Measurements from ENCODE around the gene ICAM1.

ICAM1 gene

DNA sequence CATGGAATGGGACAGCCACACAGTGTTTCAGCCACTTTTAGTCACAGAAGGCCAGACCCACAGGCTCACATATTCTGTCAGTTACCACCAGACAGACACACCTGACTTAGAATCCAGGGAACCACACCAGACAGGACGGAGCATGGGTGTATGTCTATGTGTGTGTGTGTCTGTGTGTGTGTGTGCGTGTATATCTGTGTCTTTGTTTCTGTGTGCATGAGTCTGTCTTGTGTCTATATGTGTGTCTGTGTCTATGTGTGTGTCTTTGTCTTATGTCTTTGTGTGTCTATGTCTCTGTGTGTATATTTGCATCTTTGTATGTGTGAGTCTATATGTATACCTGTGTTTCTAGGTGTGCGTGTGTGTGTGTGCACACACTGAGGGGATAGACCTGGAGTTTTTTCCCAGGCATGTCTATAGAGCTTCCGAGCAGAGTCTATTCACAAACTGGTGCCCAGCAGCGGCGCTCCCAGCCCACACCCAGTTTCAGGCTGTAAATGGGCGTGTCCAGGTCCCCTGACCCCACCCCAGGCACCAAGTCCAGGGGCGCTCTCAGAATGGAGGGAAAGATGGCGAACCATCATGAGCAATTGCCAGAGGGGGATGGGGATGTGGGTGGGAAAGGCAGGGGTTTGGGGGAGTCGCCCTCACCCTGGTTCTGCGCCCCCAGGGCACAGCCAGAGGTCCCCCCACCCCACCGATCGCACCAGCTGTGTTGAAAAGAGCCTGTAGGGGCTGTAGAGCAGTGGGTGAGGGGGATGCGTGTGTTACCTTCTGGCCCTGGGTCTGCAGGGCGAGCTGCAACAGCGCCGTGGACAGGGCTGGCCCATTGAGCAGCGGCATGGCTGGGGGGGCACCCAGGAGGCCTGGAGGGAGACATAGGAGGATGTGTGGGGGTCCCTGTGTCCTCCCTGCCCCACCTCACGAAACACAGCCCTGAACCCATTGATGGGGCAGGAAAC, 51.2 kb downstream of the ICAM1 start:
- DNase-seq (ENCODE audit: low read depth) = no peak

DNA sequence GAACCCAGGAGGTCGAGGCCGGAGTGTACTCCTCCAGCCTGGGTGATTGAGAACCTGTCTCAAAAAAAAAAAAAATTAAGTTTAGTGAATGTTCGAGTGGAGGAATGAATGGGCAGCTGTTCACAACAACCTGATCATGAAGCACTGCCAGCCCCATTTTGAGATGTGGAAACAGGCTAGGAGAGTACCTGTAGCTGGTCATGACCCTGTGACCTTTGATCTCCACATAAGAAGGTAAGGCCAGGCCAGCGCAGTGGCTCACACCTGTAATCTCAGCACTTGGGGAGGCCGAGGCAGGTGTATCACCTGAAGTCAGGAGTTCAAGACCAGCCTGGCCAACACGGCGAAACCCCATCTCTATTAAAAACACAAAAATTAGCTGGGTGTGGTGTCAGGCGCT, 54.8 kb downstream of the ICAM1 start:
- DNase-seq (ENCODE audit: low read depth) = no peak

DNA sequence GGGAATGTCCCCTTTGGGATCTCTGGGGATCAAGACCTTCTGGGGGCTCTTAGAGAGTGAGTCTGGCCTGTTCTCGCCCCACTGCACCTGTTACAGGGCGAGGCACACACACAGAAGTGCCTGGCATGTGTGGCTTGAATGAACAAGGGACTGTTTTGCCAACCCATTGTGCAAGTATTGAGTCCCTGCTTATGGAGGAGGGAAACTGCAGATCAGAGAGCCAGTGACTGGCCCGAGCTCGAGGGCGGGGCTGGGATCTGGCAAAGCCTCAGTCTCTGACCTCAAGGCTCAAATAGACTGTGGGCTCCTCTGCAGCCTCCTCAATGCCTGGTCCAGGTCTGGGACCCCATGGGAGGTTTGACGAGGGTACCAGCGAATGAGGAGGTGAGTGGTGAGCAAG, 56.9 kb downstream of the ICAM1 start:
- no peak for DNase-seq (ENCODE audit: low read depth)

DNA sequence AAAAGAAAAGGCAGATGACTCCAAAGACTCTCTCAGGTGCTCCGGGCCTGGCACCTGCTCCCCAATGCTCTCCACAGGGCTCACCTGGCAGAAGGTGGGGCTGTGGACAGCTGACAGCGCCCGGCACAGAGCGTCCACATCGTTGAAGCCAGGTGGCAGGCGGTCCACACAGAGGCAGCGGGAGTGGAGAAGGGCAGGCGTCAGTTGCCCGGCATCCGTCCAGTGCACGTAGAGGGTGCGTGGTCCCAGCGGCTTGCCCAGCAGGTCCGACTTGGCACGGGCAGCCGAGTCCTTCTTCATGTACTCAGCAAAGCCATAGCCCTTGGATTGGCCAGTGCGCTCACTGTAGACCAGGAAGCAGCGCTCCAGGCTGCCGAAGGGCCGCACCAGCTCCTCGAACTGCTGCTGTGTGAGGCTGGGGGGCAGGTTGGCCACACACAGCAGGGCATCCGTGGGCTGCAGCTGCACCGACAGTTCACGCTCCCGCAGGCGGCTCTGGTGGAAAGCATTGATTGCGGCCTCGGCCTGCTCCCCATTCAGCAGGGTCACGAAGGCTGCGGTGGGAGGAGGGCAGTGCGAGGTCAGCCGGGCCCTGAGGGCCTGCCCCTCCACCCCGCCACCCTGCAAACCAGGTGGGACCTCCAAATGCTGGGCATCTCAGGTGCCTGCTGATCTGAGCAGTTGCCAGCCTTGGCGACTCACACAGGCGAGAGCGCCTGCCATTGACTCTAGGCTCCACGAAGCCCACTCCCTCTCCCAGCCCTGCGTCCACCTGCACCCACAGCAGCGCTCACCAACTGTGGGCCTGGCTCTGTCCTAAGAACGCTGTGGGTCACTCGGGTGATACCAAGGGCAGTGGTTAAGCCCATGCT, 57.9 kb downstream of the ICAM1 start:
- DNase-seq (ENCODE audit: low read depth) = no peak

DNA sequence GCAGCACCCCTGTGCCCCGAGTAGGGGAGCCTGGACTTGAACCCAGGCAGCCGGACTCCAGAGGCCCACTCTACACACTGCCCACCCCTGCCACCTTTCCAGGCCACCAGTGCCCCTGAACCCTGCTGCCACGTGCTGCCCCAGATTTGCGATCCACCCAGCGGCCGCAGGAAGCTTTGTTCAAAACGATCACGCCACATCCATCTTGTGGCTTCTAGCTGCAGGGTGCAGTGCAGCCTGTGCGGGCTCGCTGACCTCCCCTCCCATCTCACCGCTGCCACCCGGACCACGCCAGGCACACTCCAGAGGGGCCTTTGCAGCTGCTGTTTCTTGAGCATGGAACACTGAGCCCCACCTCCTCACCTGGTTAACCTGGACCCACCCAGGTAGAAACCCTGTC, 58.6 kb downstream of the ICAM1 start:
- DNase-seq (ENCODE audit: low read depth) = no peak

DNA sequence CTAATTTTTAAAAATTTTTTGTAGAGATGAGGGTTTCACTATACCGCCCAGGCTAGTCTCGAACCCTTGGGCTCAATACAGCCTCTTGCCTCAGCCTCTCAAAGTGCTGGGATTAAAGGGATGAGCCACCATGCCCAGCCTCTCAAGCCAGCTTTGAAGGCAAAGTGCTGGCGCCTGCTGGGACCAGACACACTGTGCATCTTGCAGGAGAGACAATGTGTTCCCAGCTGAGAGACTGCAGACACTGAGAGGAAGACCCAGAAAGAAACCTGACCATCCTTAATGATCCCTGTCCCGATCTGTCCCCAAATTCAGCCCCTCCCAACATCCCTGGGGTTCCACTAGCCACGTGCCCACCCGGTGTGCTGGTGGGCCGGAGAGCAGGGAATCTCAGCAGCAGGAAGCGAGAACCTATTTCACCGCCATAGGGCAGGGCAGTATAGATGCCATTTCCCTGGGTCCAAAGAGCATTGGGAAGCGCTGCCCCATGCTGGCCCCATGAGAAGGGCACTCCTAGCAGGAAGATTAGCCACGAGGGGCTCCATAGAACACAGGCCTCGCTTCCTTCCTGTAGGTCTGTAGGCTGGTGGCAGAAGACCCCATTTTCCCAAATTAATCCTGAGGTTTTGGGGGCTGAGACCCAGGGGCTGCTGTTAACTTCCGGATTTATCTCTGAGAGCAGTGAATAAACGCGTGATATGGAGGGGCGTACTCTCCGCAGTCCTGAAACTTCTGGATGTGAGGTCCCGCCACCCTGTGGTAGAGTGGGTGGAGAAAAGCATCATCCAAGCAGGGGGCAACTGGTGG, 61.4 kb downstream of the ICAM1 start:
- no peak for DNase-seq (ENCODE audit: low read depth)

DNA sequence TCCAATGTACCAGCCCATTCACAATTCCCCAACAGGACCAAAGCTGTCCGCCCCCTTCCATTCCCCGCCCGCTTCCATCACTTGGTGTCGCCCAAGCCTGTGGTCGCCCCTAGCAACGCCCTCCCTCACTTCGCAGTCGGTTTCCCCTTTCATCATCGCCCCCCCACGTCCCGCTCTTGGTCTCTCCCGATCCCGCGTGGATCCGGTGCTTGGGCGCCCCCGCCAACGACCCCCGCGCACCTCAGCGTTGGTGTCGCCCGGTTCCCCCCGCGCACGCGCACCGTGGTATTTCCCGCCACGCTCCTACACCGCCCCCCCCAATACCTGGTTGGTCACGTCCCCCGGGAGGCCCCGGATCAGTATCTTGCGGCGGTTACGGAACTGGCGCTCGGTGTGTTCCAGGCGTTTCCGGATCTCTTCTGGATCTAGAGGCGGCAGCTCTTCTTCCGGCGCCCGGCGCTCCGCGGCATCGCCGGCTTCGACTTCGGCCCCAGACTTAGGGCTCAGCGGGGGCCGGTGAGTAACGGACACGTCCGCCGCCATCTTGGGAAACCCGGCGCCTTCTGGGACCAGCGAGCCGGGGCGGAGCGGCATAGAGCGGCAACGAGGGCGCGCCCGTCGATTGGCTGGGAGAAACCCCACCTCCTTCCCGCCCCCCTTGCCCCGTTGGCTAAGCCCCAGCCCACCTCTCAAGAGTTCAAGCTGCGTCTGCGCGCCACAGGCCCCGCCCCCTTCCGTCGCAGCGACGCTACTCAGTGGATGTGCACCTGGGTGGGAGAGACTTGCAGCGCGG, 62.2 kb downstream of the ICAM1 start, which contains the start of gene RAVER1:
RAVER1 (minus strand) TSS at position 565 of the 793 bp plus-strand sequence; CDS start at position 543, 22 bp downstream.
- peak; percentile 98 for DNase-seq (ENCODE audit: low read depth)

DNA sequence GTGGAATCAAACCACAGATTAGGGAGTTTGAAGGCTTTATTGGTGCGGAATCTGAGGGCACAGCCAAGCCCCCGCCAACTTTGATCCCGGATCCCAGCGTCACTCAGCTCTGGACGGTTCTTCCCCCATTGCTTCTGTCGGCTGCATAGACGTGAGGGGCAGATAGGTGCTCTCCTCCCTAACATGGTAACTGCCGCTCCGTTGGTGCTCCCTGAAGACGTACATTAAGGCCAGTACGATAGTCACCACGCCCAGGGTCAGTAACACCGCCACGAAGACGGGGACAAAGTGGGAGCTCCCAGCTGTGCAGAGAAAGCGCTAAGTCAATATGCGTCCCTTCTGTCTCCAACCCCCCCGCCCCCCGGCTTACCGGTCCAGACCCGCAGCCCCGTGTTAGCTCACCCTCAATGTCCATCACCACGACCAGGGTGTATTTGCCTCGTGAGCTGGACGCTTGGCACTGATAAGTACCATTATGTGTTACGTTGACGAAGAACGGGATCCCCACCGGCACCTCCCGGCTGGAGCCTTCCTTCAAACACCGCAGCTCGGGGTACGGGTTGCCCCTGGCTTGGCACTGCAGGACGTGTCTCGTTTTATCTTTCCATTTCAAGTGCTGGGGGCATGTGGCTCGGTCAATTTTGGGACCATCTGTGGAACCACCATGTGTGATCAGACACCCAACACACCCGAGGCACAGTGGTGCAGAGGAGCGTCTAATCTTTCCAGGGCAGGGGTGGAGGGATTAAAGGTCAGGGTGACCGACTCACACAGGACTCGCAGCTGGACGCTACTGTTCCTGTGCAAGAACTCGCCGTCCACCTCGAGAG, 63.1 kb downstream of the ICAM1 start:
- DNase-seq (ENCODE audit: low read depth) = no peak

DNA sequence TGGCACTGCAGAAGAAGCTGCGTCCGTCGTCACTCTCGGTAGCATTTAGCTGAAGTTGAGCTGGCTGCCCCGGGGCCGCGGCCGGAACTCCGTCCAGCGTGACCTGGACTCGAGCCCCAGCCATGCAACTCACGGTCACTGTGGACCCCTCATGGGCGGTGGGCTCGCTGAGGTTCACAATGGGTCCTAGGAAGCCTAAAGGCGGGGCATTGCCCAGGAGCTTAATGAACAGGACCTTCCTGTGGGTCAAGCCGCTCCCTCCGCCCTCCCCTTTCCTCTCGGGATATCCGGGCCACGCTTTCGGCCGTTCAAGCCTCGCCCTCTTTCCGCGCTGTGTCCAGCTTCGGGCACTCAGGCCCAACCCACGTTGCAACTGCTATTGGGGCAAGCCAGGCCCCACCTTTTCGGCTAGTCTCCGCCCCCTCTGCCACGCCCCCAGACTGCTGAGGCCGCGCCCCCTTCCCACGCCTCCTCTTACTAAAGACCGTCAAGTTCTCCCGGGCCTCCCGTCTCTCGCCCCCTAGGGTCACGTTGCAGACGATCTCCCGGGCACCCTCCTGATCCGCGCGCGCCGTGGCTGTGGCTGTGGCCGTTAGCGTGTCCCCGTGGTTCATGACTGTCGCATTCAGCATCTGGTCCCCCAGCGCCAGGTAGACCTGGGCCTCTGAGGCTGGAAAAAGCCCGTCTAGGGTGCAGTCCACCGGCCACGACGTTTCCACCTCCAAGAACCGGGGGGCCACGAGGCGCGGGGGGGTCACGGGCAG, 63.9 kb downstream of the ICAM1 start:
- DNase-seq (ENCODE audit: low read depth) = no peak

DNA sequence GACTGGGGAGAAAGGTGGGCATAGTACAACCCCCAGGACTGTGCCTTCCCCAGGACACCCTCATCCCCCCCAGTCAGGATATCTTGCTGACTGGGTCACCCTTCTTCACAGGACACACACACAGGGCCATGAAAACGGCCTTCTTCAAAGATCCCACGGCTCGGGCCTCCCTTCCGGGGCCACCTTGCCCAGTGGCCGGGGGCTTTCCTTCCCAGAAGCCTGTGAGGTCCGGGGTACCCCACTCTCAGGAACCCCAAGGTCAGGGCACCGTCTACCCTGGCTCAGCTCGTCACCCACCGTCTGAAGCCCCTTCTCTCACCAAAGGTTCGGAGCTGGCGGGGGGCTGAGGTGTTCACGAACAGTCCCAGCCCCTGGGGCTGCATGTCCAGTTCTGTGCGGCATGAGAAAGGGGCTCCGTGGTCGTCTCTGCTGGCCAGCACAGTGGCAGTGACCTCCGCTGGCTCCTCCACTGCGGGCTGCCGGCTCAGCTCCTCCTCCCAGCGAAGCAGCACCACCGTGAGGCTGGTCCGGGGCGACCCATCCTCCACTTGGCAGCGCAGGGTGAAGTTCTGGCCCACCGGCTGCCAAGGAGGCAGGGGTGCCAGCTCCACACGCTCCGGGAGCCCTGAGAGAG, 64.5 kb downstream of the ICAM1 start:
- no peak for DNase-seq (ENCODE audit: low read depth)

All from stimulated activated CD4-positive, alpha-beta T cell treated with anti-CD3 and anti-CD28 coated beads, Interleukin-2, amount 100 ng/mL, for 4 hours (primary cell).